ENCODE results near the gene C3orf20.

GRCh38 chr3:14716591-14716990 lies 41.6 kb downstream of the C3orf20 start:
- TF ChIP-seq CTCF (IDR thresholded peaks at IDR 0.05) (no peak), POLR2A (IDR thresholded peaks at IDR 0.05; ENCODE audit: low read depth) (no peak), POLR2AphosphoS5 (IDR thresholded peaks at IDR 0.05) (no peak), EP300 (IDR thresholded peaks at IDR 0.05) (no peak)
